Measurements from ENCODE around the gene NOXA1.

- no peak for TF ChIP-seq POLR2A (IDR thresholded peaks at IDR 0.05; ENCODE audit: low read depth, low read length)
- TF ChIP-seq POLR2AphosphoS5 (IDR thresholded peaks at IDR 0.05; ENCODE audit: low read depth, low read length): no peak
- TF ChIP-seq SPI1 (IDR thresholded peaks at IDR 0.05; ENCODE audit: low read depth, low read length): no peak
- TF ChIP-seq TAF1 (IDR thresholded peaks at IDR 0.05; ENCODE audit: low read depth, low read length): no peak
- TF ChIP-seq POU2F2 (IDR thresholded peaks at IDR 0.05; ENCODE audit: low read depth, low read length): no peak
These were observed 22.1 kb downstream of the NOXA1 start for GRCh38 chr9:137445275-137445807.

Measured in GM12891 (cell line).